Measurements from ENCODE around the gene ARRB2. TPM values are rescaled to one million over a fixed set of nuclear protein-coding genes. Genes with fewer than 3 reads are reported as not detected.
"Not testable (repeated sequence)": the region's sequence is repeated elsewhere in the genome, so short reads cannot be mapped to it uniquely, and the experiment has no call there.

ARRB2 gene
- total and polyA plus RNA-seq, 11 donors: 10.9 to 87.6 (median 23.0) TPM

DNA sequence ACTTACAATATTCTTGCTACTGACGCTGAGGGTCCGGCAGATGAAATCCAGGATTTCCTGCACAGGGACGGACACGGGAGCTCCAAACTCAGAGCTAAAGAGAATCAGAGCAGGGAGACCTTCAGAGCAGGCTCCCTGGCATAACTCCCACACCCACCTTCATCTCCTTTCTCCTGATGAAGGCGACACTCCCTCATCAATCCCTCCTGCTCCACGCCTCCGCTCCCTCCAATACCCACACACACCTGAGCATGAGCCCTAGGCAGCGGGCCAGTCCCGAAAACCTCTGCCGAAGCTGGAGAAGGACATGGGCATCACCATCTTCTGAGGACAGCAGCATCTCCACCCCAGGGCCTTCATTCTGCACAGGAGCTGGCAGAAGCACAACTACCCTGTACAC lies 34.6 kb upstream of the ARRB2 start:
- Histone ChIP-seq H3K36me3 (peaks cover 0 to 99% (median 88%) of the 10 kb centered on the region in 9 donors), H3K4me3 (no peak overlapping the region), H3K27ac (no peak overlapping the region), H3K9me3 (no peaks in the 10 kb centered on the region), H3K27me3 (no peaks in the 10 kb centered on the region), H3K4me1 (peaks cover 0 to 19% (median 0%) of the 10 kb centered on the region in 12 donors)
- 94 to 97% (median 97%) methylated on average over 9 to 10 of the region's 10 CpGs for WGBS, 4 donors
- intact Hi-C loops (cut with DNase I): no loop called here
- DNase-seq: no peak
- ATAC-seq: no peak
- TF ChIP-seq, protein P1, sequence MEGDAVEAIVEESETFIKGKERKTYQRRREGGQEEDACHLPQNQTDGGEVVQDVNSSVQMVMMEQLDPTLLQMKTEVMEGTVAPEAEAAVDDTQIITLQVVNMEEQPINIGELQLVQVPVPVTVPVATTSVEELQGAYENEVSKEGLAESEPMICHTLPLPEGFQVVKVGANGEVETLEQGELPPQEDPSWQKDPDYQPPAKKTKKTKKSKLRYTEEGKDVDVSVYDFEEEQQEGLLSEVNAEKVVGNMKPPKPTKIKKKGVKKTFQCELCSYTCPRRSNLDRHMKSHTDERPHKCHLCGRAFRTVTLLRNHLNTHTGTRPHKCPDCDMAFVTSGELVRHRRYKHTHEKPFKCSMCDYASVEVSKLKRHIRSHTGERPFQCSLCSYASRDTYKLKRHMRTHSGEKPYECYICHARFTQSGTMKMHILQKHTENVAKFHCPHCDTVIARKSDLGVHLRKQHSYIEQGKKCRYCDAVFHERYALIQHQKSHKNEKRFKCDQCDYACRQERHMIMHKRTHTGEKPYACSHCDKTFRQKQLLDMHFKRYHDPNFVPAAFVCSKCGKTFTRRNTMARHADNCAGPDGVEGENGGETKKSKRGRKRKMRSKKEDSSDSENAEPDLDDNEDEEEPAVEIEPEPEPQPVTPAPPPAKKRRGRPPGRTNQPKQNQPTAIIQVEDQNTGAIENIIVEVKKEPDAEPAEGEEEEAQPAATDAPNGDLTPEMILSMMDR (IDR thresholded peaks at IDR 0.05): no peak
- no peak for TF ChIP-seq POLR2A (IDR thresholded peaks at IDR 0.05)

DNA sequence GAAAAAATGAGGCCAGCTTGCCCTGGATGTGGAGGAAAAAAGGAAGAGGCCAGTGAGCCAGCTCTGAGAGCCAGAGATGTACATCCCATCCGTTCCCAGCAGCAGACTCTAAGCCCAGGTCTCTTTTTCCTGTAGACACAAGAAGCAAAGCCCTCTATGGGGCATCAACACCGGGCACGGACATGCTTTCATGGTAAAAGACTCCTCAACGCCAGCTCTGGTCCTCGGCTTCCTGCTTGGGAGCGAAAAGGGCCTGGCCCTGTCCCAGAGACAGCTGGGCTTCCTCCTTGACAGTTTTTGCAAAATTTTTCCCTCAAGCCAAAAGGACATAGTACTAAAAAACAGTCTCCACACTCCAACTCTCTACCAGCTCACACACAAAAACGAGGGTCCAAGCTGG lies 33.6 kb upstream of the ARRB2 start:
- no peaks in the 10 kb centered on the region for H3K27me3 ChIP-seq
- no peaks in the 10 kb centered on the region for H3K9me3 ChIP-seq
- H3K36me3 ChIP-seq: peaks cover 0 to 99% (median 88%) of the 10 kb centered on the region in 9 donors
- WGBS, 4 donors: 76 to 83% (median 81%) methylated on average over 7 of the region's 7 CpGs
- DNase-seq (no peak), ATAC-seq (no peak)
- H3K4me1 ChIP-seq: peaks cover 0 to 19% (median 0%) of the 10 kb centered on the region in 12 donors
- H3K27ac ChIP-seq: no peak overlapping the region
- H3K4me3 ChIP-seq: no peak overlapping the region
- TF ChIP-seq POLR2A (IDR thresholded peaks at IDR 0.05): no peak
- TF ChIP-seq, protein P1 (IDR thresholded peaks at IDR 0.05): no peak
- intact Hi-C loops (cut with DNase I): no loop called here

DNA sequence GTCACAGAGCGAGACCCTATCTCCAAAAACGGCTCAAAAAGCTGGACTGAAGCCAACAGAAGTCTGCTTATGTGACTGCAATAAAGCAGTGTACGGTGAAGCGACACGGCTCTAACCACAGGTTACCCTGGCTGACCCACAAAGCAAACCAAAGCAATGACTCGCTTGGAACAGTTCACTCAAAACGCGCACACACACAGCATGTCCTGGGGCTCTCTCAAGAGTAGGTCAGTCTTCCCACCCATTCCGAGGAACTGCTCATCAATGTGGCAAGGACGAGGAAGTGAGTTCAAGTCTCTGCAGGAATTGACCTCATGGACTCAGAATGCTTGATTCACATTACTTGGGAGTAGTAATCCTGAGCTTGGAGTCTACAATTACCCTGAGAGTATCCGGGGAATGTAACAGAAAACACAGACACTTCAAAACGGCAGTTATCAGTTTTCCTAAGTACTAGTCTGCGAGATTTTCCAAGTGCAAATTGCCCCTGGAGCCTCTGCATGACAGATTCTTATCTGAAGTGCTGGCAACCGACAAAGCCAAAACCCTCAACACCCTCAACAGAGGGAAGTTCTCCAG lies 31.9 kb upstream of the ARRB2 start:
- intact Hi-C loops (cut with DNase I): no loop called here
- TF ChIP-seq, protein P1 (IDR thresholded peaks at IDR 0.05): no peak
- TF ChIP-seq POLR2A (IDR thresholded peaks at IDR 0.05): no peak
- 48 to 60% (median 53%) methylated on average over 12 to 14 of the region's 14 CpGs for WGBS, 4 donors
- no peak overlapping the region for H3K4me3 ChIP-seq
- ATAC-seq (peak in 1 of 4 donors; percentile 11), DNase-seq (no peak)
- peaks cover 0 to 93% (median 84%) of the 10 kb centered on the region in 9 donors for H3K36me3 ChIP-seq
- peaks cover 0 to 19% (median 0%) of the 10 kb centered on the region in 12 donors for H3K4me1 ChIP-seq
- H3K27me3 ChIP-seq: no peaks in the 10 kb centered on the region
- no peak overlapping the region for H3K27ac ChIP-seq
- H3K9me3 ChIP-seq: no peaks in the 10 kb centered on the region

DNA sequence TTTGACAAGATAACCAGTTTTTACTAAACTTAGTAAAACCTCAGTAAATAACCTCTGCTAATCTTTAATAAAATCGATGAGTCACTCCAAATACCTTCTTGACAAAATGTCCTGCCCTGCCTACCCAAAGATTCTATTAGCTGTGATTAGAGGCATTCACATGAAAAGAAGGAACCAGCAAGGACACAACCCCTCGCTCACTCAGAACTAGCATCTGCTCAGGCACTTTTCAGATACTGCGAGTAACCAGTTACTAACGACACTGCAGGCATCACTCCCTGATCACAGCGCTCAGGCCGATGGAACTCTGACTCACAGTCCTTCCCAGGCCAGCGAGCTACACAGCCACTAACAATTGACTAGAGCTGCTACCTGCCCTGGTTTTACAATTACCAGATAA lies 30.8 kb upstream of the ARRB2 start:
- no peaks in the 10 kb centered on the region for H3K27me3 ChIP-seq
- ATAC-seq (no peak), DNase-seq (no peak)
- no peak for TF ChIP-seq POLR2A (IDR thresholded peaks at IDR 0.05)
- no peak overlapping the region for H3K27ac ChIP-seq
- H3K36me3 ChIP-seq: peaks cover 0 to 87% (median 72%) of the 10 kb centered on the region in 9 donors
- intact Hi-C loops (cut with DNase I): no loop called here
- H3K4me1 ChIP-seq: peaks cover 0 to 25% (median 0%) of the 10 kb centered on the region in 12 donors
- no peak overlapping the region for H3K4me3 ChIP-seq
- WGBS, 4 donors: 85 to 90% (median 87%) methylated on average over 7 of the region's 7 CpGs
- no peaks in the 10 kb centered on the region for H3K9me3 ChIP-seq

DNA sequence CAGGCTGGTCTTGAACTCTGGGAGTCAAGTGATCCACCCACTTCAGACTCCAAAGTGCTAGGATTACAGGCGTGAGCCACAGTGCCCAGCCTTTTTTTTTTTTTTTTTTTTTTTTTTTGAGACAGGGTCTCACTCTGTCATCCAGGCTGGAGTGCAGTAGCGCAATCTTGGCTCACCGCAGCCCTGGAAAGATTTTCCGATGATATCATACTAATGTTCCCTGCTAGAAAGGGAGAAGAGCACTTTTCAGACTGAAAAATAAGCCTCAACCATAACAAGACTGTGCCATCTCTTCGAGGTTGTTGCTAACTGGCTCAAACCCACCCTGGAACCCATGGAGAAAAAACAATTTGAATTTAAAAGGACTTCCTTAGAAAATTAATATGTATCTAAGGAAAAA lies 26.7 kb upstream of the ARRB2 start:
- H3K27me3 ChIP-seq; H3K9me3 ChIP-seq; intact Hi-C loops (cut with DNase I); H3K4me3 ChIP-seq: not testable (repeated sequence)
- ATAC-seq (peak; percentile 32 to 74 (median 62)), DNase-seq (peak in 1 of 5 donors; percentile 30)
- 66 to 89% (median 83%) methylated on average over 5 of the region's 5 CpGs for WGBS, 4 donors
- Histone ChIP-seq H3K36me3 (peaks cover 0 to 62% (median 48%) of the 10 kb centered on the region in 9 donors), H3K4me1 (peaks cover 0 to 13% (median 0%) of the 10 kb centered on the region in 12 donors), H3K27ac (peak overlapping the region in 8 of 12 donors; percentile 3 to 77 (median 43))

DNA sequence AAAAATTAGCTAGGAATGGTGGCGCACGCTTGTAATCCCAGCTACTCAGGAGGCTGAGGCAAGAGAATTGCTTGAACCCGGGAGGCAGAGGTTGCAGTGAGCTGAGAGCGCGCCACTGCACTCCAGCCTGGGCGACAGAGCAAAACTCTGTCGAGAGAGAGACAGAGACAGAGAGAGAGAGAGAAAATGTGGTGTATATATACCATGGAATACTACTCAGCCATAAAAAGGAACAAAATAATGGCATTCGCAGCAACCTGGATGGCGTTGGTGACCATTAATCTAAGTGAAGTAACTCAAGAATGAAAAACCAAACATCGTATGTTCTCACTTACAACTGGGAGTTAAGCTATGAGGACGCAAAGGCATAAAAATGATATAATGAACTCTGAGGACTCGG lies 20.6 kb upstream of the ARRB2 start:
- DNase-seq; ATAC-seq; H3K4me1 ChIP-seq; H3K4me3 ChIP-seq; H3K27me3 ChIP-seq; H3K27ac ChIP-seq; H3K9me3 ChIP-seq; intact Hi-C loops (cut with DNase I): not testable (repeated sequence)
- 89 to 93% (median 90%) methylated on average over 12 of the region's 12 CpGs for WGBS, 4 donors
- peaks cover 0 to 54% (median 31%) of the 10 kb centered on the region in 9 donors for H3K36me3 ChIP-seq
